Naive thymus-derived CD4-positive, alpha-beta T cell (primary cell): ENCODE results near the gene TCOF1. TPM values are rescaled to one million over a fixed set of nuclear protein-coding genes. Genes with fewer than 3 reads are reported as not detected.

ENCODE experiments used
- ATAC-seq: fragments of 150-1000 bp; cut with Tn5 transposase; 2 replicates; pipeline ENCODE4 v1.10.0; 2021; ENCODE audit warnings: mild to moderate bottlenecking, moderate library complexity
- CTCF ChIA-PET: fragments of 350-600 bp; sonication (Branson Sonifier 250); formaldehyde crosslinking; loops from one replicate; lab custom pipeline; 2021; ENCODE audit warnings: antibody characterized with exemption; lab: Charles Lee
- POLR2A ChIA-PET: fragments of 350-600 bp; sonication (Branson Sonifier 250); formaldehyde crosslinking; loops from one replicate; lab custom pipeline; 2021; ENCODE audit warnings: antibody characterized with exemption, inconsistent platforms; lab: Charles Lee
- DNase-seq, 9 donors: peaks; one replicate each; pipeline versions ENCODE4 v3.0.0 to v3.0.0-alpha.2; 2020 to 2022; ENCODE audit warnings: mixed read lengths in 1 of 9
- H3K27ac ChIP-seq: one replicate; pipeline ENCODE4 v1.7.0; 2013; ENCODE audit warnings: mild to moderate bottlenecking, low read depth, low read length, moderate library complexity
- H3K27me3 ChIP-seq, 2 donors: one replicate each; pipeline ENCODE4 v1.7.0; 2013; ENCODE audit warnings: low read length in 2 of 2, mild to moderate bottlenecking in 2 of 2, moderate library complexity in 2 of 2; ENCODE audit not compliant: control insufficient read depth in 2 of 2, insufficient read depth in 2 of 2
- H3K36me3 ChIP-seq, 3 experiments: 1 replicate in 2 of 3; 2 replicates in 1 of 3; pipeline ENCODE4 v1.7.0; 2013; ENCODE audit warnings: low read length in 3 of 3, mild to moderate bottlenecking in 3 of 3, moderate library complexity in 1 of 3; ENCODE audit not compliant: insufficient read depth in 3 of 3, control insufficient read depth in 2 of 3
- H3K4me1 ChIP-seq, 2 donors: one replicate each; pipeline ENCODE4 v1.7.0; 2013; ENCODE audit warnings: low read length in 2 of 2, mild to moderate bottlenecking in 2 of 2, moderate library complexity in 1 of 2; ENCODE audit not compliant: control insufficient read depth in 2 of 2, insufficient read depth in 2 of 2
- H3K4me3 ChIP-seq: 2 replicates; pipeline ENCODE4 v1.7.0; 2013; ENCODE audit warnings: mild to moderate bottlenecking, low read length
- H3K9me3 ChIP-seq, 3 experiments: 1 replicate in 2 of 3; 2 replicates in 1 of 3; pipeline ENCODE4 v1.7.0; 2013; ENCODE audit warnings: low read length in 3 of 3; ENCODE audit not compliant: control insufficient read depth in 2 of 3
- H3K27ac Mint-ChIP-seq, 9 donors: one replicate each; pipeline ENCODE4 v1.8.0; 2020 to 2022; ENCODE audit warnings: mixed read lengths in 9 of 9, mild to moderate bottlenecking in 8 of 9, moderate library complexity in 5 of 9, inconsistent platforms in 2 of 9
- H3K27me3 Mint-ChIP-seq, 5 donors: one replicate each; pipeline ENCODE4 v1.8.0; 2021 to 2022; ENCODE audit warnings: mixed read lengths in 5 of 5, mild to moderate bottlenecking in 1 of 5
- H3K36me3 Mint-ChIP-seq, 5 donors: one replicate each; pipeline ENCODE4 v1.8.0; 2020 to 2022; ENCODE audit warnings: mixed read lengths in 5 of 5, mild to moderate bottlenecking in 3 of 5, inconsistent platforms in 1 of 5
- H3K4me1 Mint-ChIP-seq, 7 donors: one replicate each; pipeline ENCODE4 v1.8.0; 2020 to 2022; ENCODE audit warnings: mixed read lengths in 7 of 7, mild to moderate bottlenecking in 3 of 7, inconsistent platforms in 1 of 7
- H3K4me3 Mint-ChIP-seq, 10 donors: one replicate each; pipeline ENCODE4 v1.8.0; 2020 to 2022; ENCODE audit warnings: mild to moderate bottlenecking in 10 of 10, mixed read lengths in 10 of 10, moderate library complexity in 6 of 10, inconsistent platforms in 2 of 10
- H3K9me3 Mint-ChIP-seq, 11 donors: one replicate each; pipeline ENCODE4 v1.8.0; 2020 to 2022; ENCODE audit warnings: mixed read lengths in 11 of 11, mild to moderate bottlenecking in 4 of 11, inconsistent platforms in 1 of 11, moderate library complexity in 1 of 11
- intact Hi-C, 2 donors: fragments of 100-400 bp; cut with micrococcal nuclease; formaldehyde crosslinking; loops; one replicate each; pipeline ENCODE4 v1.15.1; 2023
- polyA plus RNA-seq, 2 donors: library from polyadenylated mRNA; unstranded; fragments of 300-500 nt; fragmentation: Illumina TruSeq; gene quantifications; one replicate each; pipeline ENCODE4 v1.2.3, GENCODE V29; 2021
- total RNA-seq, 6 experiments: library from RNA in 5 of 6; stranded (reverse) in 5 of 6; gene quantifications; 1 replicate in 5 of 6; 2 replicates in 1 of 6; pipeline ENCODE4 v1.2.3 and lab custom pipeline; 2021 to 2026

The TCOF1 gene
- total and polyA plus RNA-seq, 7 experiments from 2014 or later = 3.9 to 60.0 (median 50.3) TPM

DNA sequence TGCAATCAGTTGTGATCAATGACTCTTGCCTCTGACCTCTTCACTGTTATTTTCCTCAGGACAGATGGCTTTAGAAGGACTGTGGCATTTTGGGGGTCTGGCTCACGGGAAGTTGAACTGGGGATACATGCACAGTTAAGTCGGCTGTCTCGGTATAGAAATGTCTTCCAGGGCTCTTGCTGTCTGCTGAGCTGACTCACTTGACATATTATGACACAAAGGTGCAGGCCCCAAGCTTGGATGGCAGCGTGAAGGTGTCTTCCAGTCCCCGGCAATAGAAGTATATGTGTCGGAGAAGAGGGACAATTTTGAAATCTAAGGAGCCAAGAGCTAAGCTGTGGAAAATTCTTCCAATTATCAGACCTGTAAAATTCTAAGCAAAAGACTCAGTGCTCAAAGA is 45.0 kb upstream of the TCOF1 start:
- intact Hi-C loops = no loop called here
- no peaks in the 10 kb centered on the region for H3K36me3 ChIP-seq
- H3K9me3 ChIP-seq = no peaks in the 10 kb centered on the region
- no peak overlapping the region for H3K27ac ChIP-seq
- no peak overlapping the region for H3K4me3 ChIP-seq
- no peak for DNase-seq
- ATAC-seq = no peak
- ChIA-PET POLR2A (no interaction called here), CTCF (no interaction called here)
- no peaks in the 10 kb centered on the region for H3K4me1 ChIP-seq
- Mint-ChIP-seq H3K4me1 (no peaks in the 10 kb centered on the region), H3K4me3 (no peak overlapping the region), H3K27me3 (peaks cover 0 to 11% (median 6%) of the 10 kb centered on the region in 5 donors), H3K27ac (no peak overlapping the region), H3K36me3 (peaks cover 0 to 4% (median 0%) of the 10 kb centered on the region in 5 donors), H3K9me3 (peaks cover 0 to 2% (median 0%) of the 10 kb centered on the region in 11 donors)
- no peaks in the 10 kb centered on the region for H3K27me3 ChIP-seq

- Histone ChIP-seq H3K4me3 (no peak overlapping the region), H3K27ac (no peak overlapping the region), H3K9me3 (no peaks in the 10 kb centered on the region), H3K4me1 (no peaks in the 10 kb centered on the region), H3K27me3 (no peaks in the 10 kb centered on the region), H3K36me3 (no peaks in the 10 kb centered on the region)
- H3K4me3 Mint-ChIP-seq = no peak overlapping the region
- POLR2A ChIA-PET = no interaction called here
- H3K27me3 Mint-ChIP-seq = peaks cover 0 to 11% (median 0%) of the 10 kb centered on the region in 5 donors
- no peaks in the 10 kb centered on the region for H3K9me3 Mint-ChIP-seq
- ATAC-seq (no peak), DNase-seq (no peak)
- peaks cover 0 to 4% (median 0%) of the 10 kb centered on the region in 5 donors for H3K36me3 Mint-ChIP-seq
- H3K27ac Mint-ChIP-seq = no peak overlapping the region
- intact Hi-C loops = no loop called here
- CTCF ChIA-PET = no interaction called here
- H3K4me1 Mint-ChIP-seq = peaks cover 0 to 5% (median 0%) of the 10 kb centered on the region in 7 donors
These were observed 44.0 kb upstream of the TCOF1 start for GRCh38 chr5:150313501-150313900.

DNA sequence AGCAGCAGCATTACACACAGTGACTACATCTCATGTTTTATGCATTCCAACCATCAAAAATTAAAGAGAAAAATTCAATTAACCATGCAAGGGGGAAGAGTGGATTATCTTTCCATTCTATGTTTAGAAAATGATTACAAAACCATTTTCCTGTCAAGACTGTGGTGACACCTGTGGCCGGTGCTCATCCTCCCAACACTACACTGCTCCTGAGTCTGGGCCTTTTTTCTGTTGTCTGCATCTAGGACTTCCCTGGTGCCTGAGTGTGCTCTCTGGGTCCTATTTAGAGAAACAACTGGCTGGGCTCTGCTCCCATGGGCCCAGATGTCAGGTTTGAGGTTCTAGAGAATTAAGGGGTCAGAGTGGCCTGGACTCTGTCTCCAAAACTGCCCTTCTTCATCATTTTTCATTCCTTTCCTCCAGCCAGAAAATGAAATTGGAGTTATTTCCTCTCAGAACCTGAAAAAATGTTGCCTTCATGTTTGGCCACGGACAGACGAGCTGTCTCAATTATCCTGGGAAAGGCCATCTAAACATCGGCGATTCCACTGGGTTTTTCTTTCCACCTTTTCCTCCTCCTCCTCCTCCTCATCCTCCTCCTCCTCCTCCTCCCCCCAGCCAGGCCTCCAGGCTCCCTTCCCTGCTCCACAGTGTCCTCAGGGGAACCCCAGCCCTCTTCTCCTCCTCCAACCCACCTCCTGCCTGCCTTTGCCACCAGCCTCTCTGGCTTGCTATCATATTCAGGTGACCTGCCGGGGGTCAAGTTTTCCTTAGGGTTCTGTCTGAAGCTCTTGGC is 43.4 kb upstream of the TCOF1 start:
- Histone ChIP-seq H3K27ac (no peak overlapping the region), H3K4me3 (no peak overlapping the region), H3K4me1 (no peaks in the 10 kb centered on the region), H3K27me3 (no peaks in the 10 kb centered on the region), H3K36me3 (no peaks in the 10 kb centered on the region), H3K9me3 (no peaks in the 10 kb centered on the region)
- intact Hi-C loops = no loop called here
- ATAC-seq = no peak
- Mint-ChIP-seq H3K9me3 (no peaks in the 10 kb centered on the region), H3K36me3 (peaks cover 0 to 4% (median 0%) of the 10 kb centered on the region in 5 donors), H3K4me1 (peaks cover 0 to 6% (median 0%) of the 10 kb centered on the region in 7 donors), H3K27ac (no peak overlapping the region), H3K27me3 (peaks cover 0 to 11% (median 0%) of the 10 kb centered on the region in 5 donors), H3K4me3 (no peak overlapping the region)
- POLR2A ChIA-PET = no interaction called here
- CTCF ChIA-PET = no interaction called here
- DNase-seq = no peak

DNA sequence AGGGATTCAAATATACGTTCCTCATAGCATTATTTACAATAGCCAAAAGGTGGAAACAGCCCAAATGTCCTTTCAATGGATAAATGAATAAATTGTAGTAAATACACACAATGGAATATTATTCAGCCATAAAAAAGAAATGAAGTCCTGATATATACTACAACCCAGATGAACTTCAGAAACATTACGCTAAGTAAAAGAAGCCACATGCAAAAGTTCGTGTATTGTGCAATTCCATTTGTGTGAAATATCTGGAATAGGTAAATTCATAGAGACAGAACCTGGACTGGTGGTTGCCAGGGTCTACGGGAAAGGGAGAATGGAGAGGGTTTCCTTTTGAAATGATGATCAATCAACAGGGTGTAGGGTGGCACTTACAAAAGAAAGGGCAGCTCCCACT is 42.3 kb upstream of the TCOF1 start:
- no peaks in the 10 kb centered on the region for H3K9me3 ChIP-seq
- no peak overlapping the region for H3K27ac ChIP-seq
- H3K9me3 Mint-ChIP-seq = no peaks in the 10 kb centered on the region
- no peak overlapping the region for H3K27ac Mint-ChIP-seq
- peaks cover 0 to 11% (median 0%) of the 10 kb centered on the region in 5 donors for H3K27me3 Mint-ChIP-seq
- no peak overlapping the region for H3K4me3 ChIP-seq
- intact Hi-C loops = no loop called here
- DNase-seq (no peak), ATAC-seq (no peak)
- no peaks in the 10 kb centered on the region for H3K36me3 ChIP-seq
- H3K36me3 Mint-ChIP-seq = peaks cover 0 to 4% (median 0%) of the 10 kb centered on the region in 5 donors
- ChIA-PET CTCF (no interaction called here), POLR2A (no interaction called here)
- H3K4me1 Mint-ChIP-seq = peaks cover 0 to 6% (median 0%) of the 10 kb centered on the region in 7 donors
- no peaks in the 10 kb centered on the region for H3K27me3 ChIP-seq
- no peaks in the 10 kb centered on the region for H3K4me1 ChIP-seq
- no peak overlapping the region for H3K4me3 Mint-ChIP-seq

GRCh38 chr5:150316320-150316719 is 41.2 kb upstream of the TCOF1 start:
- Mint-ChIP-seq H3K27me3 (peaks cover 0 to 10% (median 0%) of the 10 kb centered on the region in 5 donors), H3K4me1 (peaks cover 0 to 6% (median 0%) of the 10 kb centered on the region in 7 donors), H3K4me3 (no peak overlapping the region), H3K27ac (no peak overlapping the region), H3K9me3 (no peaks in the 10 kb centered on the region), H3K36me3 (peaks cover 0 to 4% (median 0%) of the 10 kb centered on the region in 5 donors)
- ATAC-seq (no peak), DNase-seq (no peak)
- intact Hi-C loops = no loop called here
- POLR2A ChIA-PET = no interaction called here
- CTCF ChIA-PET = no interaction called here
- no peaks in the 10 kb centered on the region for H3K4me1 ChIP-seq
- no peaks in the 10 kb centered on the region for H3K9me3 ChIP-seq
- H3K27ac ChIP-seq = no peak overlapping the region
- no peak overlapping the region for H3K4me3 ChIP-seq
- H3K36me3 ChIP-seq = no peaks in the 10 kb centered on the region
- no peaks in the 10 kb centered on the region for H3K27me3 ChIP-seq

DNA sequence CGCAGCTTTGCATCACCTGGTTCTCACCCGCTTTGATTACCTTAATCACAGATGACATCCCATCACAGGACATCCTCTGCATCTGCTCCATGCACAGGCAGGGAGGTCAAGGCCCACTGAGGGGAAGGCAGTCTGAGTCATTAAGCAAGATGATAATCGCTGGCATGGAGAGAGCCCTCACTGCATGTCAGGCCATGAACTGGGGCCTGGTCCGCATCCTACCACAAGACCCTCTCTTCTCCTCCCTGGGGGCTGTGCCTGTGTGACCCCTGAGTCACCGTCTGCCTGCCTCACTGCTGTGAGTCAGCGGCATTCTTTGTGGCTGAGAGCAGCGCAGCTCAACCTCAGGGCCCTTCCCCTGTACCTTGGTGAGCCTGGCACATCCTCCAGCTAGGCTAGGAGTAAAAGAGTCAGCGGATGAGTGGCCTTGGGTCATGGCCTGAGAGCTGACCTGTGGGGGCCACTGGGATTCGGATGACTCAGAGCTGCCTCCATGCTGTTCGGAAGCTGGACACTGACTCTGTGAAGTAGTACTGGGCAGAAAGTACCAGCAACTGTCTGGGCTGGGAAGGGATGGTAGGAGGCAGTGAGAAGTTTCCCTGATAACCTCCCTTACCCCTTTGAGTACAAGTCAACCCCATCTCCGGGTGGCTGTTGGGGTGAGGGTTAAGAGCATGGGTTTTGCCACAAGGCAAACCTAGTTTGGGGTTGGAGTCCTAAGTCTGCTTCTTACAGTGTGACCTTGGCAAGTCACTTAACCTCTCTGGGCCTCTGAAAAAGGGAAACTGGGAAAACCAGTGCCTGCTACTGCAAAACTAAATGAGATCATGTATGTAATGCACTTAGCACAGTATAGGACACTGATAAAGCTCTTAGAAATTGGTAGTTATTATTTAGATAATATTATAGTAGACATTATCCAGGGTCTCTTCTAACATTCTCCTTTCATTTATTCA is 40.2 kb upstream of the TCOF1 start:
- Histone ChIP-seq H3K9me3 (no peaks in the 10 kb centered on the region), H3K27ac (no peak overlapping the region), H3K36me3 (no peaks in the 10 kb centered on the region), H3K4me3 (no peak overlapping the region), H3K4me1 (peaks cover 0 to 5% of the 10 kb centered on the region in 2 donors), H3K27me3 (no peaks in the 10 kb centered on the region)
- Mint-ChIP-seq H3K4me3 (no peak overlapping the region), H3K9me3 (peaks cover 0 to 2% (median 0%) of the 10 kb centered on the region in 11 donors), H3K27ac (no peak overlapping the region), H3K36me3 (peaks cover 0 to 4% (median 0%) of the 10 kb centered on the region in 5 donors), H3K27me3 (peaks cover 0 to 9% (median 0%) of the 10 kb centered on the region in 5 donors), H3K4me1 (peaks cover 0 to 6% (median 0%) of the 10 kb centered on the region in 7 donors)
- ChIA-PET CTCF (no interaction called here), POLR2A (no interaction called here)
- intact Hi-C loops = no loop called here
- ATAC-seq (peak; percentile 16), DNase-seq (no peak)
